ENCODE measurements around the gene ARID1B. TPM values are rescaled to one million over a fixed set of nuclear protein-coding genes. Genes with fewer than 3 reads are reported as not detected.

The ARID1B gene
- total and polyA plus RNA-seq, 9 of the 15 experiments (the other 6 are each of a cell fraction or from before 2014, with no cell fraction given), result 12.5 to 50.5 (median 25.8) TPM

DNA sequence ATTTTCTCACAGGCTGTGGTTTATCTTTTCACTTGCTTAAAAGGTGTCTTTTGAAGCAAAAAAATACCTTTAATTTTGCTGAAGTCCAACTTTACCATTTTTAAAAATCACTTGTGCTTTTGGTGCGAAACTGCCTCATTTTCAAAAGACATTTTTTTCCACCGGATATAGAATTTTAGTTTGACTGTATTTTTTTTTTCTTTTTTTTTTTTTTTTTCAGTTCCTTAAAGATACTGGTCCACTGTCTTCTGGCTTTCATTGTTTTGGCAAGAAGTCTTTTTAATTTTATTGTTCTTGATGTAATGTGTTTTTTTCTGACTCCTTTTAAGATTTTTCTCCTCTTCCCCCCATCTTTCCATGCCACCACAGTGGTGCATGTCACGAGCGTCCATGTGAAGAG, 198.2 kb downstream of the ARID1B start (continued):
- TF ChIP-seq THRB (CRISPR knock-in tag; conservative IDR thresholded peaks at IDR 0.05) (no peak), ZNF133 (CRISPR knock-in tag; IDR thresholded peaks at IDR 0.05) (no peak), CBFB (CRISPR knock-in tag; IDR thresholded peaks at IDR 0.05) (no peak), ZNF77 (CRISPR knock-in tag; IDR thresholded peaks at IDR 0.05) (no peak), CXXC5 (CRISPR knock-in tag; IDR thresholded peaks at IDR 0.05) (no peak), BRCA1 (IDR thresholded peaks at IDR 0.05) (no peak), BRCA1 (CRISPR knock-in tag; IDR thresholded peaks at IDR 0.05) (no peak), ZNF57 (CRISPR knock-in tag; IDR thresholded peaks at IDR 0.05) (no peak), ZNF384 (IDR thresholded peaks at IDR 0.05; ENCODE audit: low read depth, low read length) (no peak), EZH2 (IDR thresholded peaks at IDR 0.05; ENCODE audit: borderline replicate concordance, low read depth, low read length) (no peak)
- TF ChIP-seq, protein P1, sequence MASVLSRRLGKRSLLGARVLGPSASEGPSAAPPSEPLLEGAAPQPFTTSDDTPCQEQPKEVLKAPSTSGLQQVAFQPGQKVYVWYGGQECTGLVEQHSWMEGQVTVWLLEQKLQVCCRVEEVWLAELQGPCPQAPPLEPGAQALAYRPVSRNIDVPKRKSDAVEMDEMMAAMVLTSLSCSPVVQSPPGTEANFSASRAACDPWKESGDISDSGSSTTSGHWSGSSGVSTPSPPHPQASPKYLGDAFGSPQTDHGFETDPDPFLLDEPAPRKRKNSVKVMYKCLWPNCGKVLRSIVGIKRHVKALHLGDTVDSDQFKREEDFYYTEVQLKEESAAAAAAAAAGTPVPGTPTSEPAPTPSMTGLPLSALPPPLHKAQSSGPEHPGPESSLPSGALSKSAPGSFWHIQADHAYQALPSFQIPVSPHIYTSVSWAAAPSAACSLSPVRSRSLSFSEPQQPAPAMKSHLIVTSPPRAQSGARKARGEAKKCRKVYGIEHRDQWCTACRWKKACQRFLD (CRISPR knock-in tag; IDR thresholded peaks at IDR 0.05), result no peak
- TF ChIP-seq, protein P2, sequence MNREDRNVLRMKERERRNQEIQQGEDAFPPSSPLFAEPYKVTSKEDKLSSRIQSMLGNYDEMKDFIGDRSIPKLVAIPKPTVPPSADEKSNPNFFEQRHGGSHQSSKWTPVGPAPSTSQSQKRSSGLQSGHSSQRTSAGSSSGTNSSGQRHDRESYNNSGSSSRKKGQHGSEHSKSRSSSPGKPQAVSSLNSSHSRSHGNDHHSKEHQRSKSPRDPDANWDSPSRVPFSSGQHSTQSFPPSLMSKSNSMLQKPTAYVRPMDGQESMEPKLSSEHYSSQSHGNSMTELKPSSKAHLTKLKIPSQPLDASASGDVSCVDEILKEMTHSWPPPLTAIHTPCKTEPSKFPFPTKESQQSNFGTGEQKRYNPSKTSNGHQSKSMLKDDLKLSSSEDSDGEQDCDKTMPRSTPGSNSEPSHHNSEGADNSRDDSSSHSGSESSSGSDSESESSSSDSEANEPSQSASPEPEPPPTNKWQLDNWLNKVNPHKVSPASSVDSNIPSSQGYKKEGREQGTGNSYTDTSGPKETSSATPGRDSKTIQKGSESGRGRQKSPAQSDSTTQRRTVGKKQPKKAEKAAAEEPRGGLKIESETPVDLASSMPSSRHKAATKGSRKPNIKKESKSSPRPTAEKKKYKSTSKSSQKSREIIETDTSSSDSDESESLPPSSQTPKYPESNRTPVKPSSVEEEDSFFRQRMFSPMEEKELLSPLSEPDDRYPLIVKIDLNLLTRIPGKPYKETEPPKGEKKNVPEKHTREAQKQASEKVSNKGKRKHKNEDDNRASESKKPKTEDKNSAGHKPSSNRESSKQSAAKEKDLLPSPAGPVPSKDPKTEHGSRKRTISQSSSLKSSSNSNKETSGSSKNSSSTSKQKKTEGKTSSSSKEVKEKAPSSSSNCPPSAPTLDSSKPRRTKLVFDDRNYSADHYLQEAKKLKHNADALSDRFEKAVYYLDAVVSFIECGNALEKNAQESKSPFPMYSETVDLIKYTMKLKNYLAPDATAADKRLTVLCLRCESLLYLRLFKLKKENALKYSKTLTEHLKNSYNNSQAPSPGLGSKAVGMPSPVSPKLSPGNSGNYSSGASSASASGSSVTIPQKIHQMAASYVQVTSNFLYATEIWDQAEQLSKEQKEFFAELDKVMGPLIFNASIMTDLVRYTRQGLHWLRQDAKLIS (CRISPR knock-in tag; IDR thresholded peaks at IDR 0.05), result no peak
